ENCODE results near the gene STX3.
"Not testable (repeated sequence)": the region's sequence is repeated elsewhere in the genome, so short reads cannot be mapped to it uniquely, and the experiment has no call there.

The STX3 gene

GRCh38 chr11:59829358-59829757 lies 74.2 kb downstream of the STX3 start:
- no peak for DNase-seq (ENCODE audit: extremely low read depth in 1 of 2, low read depth in 1 of 2)

DNA sequence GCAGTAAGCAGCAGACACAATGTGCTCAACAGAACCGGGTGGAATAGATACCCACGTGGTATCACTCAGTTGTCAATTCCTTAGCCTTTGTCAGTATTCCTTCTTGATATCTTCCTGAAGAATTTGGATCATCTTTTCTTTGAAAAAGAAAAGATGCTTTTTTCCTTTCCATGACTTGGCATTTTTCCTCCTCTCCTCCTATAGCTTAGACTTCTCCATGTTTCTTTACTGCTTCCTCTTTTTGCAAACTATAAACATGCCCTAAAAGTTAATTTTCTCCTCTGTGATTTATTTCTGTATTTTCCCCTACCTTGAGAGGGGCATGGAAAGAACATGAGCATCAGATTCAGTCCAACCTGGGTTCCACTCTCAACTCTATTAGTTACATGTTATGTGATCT lies 78.4 kb downstream of the STX3 start:
- DNase-seq (ENCODE audit: extremely low read depth in 1 of 2, low read depth in 1 of 2), result no peak

DNA sequence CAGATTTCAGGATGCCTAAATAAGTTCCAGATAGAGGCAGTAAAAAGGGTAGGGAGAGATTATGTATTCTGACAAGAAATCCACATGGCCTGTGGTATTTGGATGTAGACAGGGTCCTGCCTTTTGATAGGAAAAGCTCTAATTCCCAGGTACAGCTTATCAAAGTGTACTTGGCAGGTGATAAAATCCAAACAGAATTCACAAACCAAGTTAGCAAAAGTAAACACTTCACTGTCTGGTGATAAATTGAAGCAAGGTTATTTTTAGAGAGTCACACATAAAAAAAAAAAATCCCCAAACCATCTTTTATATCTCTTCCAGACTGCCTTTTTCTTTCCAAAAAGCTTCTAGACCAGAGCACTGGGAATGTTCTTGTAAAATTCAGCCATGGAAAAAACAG lies 84.4 kb downstream of the STX3 start:
- no peak for DNase-seq (ENCODE audit: extremely low read depth in 1 of 2, low read depth in 1 of 2)

GRCh38 chr11:59841514-59841913 lies 86.3 kb downstream of the STX3 start:
- DNase-seq (ENCODE audit: extremely low read depth in 1 of 2, low read depth in 1 of 2), result no peak

- DNase-seq (ENCODE audit: extremely low read depth in 1 of 2, low read depth in 1 of 2), result no peak
Observed at GRCh38 chr11:59842316-59842715, 87.1 kb downstream of the STX3 start.

DNA sequence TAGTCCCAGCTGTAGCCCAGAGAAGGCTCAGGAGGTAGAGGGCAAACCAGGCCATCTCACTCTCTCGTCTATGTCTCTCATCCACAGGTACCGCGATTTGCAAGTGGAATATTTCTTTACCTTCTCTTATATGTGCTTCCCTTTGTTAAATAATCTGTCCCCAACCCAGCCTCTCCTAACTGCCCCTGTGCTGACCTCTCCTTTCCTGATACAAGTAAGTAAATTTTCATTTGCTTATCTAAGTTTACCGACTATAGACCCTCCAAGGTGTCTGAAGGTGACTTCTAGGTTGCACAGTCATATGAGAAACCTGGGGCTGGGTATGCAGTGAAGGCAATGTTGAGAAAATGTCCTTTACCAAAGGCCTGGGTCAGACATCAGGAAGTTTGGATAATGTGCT lies 90.2 kb downstream of the STX3 start, which contains the start of gene CBLIF:
Gene CBLIF, minus strand, starts transcription at position 101 of the 400 bp plus-strand sequence. Its CDS starts 46 bp downstream, at position 55.
- no peak for DNase-seq (ENCODE audit: extremely low read depth in 1 of 2, low read depth in 1 of 2)

GRCh38 chr11:59846556-59846955 lies 91.4 kb downstream of the STX3 start:
- no peak for DNase-seq (ENCODE audit: extremely low read depth in 1 of 2, low read depth in 1 of 2)

- DNase-seq (ENCODE audit: extremely low read depth in 1 of 2, low read depth in 1 of 2), result no peak
Observed at GRCh38 chr11:59847626-59848025, 92.5 kb downstream of the STX3 start.

DNA sequence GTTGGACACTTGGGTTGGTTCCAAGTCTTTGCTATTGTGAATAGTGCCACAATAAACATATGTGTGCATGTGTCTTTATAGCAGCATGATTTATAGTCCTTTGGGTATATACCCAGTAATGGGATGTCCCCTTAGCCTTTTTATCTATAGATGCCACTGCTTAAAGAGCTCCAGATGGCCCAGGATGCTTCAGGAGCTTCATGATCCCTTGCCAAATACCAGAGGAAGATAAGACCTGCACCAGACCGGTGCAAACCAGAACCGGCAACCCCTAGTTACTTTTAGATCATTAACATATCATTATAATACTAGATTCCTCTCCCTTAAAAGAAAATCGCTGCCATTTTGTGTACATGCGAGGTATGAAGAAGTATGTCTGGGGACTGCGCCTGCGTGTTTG lies 93.3 kb downstream of the STX3 start:
- DNase-seq (ENCODE audit: extremely low read depth in 1 of 2, low read depth in 1 of 2), result not testable (repeated sequence)

- no peak for DNase-seq (ENCODE audit: extremely low read depth in 1 of 2, low read depth in 1 of 2)
Observed at GRCh38 chr11:59849129-59849528, 94.0 kb downstream of the STX3 start.

DNA sequence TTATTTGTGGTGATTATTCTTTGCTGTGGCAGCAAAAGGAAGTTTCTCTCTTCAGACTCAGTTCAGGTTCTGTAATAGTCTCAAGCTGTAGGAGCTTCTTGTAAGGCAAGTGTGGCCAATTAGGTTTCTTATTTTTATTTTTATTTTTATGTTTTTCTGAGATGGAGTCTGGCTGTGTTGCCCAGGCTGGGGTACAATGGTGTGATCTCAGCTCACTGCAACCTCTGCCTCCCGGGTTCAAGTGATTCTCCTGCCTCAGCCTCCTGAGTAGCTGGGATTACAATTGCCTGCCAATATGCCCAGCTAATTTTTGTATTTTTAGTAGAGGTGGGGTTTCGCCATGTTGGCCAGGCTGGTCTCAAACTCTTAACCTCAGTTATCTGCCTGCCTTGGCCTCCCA lies 94.4 kb downstream of the STX3 start:
- not testable (repeated sequence) for DNase-seq (ENCODE audit: extremely low read depth in 1 of 2, low read depth in 1 of 2)

GRCh38 chr11:59851416-59851815 lies 96.2 kb downstream of the STX3 start:
- DNase-seq (ENCODE audit: extremely low read depth in 1 of 2, low read depth in 1 of 2), result not testable (repeated sequence)

- no peak for DNase-seq (ENCODE audit: extremely low read depth in 1 of 2, low read depth in 1 of 2)
Observed at GRCh38 chr11:59854871-59855270, 99.7 kb downstream of the STX3 start.
